Measurements from ENCODE around the gene LRRC7.
"Not testable (repeated sequence)": the region's sequence is repeated elsewhere in the genome, so short reads cannot be mapped to it uniquely, and the experiment has no call there.

LRRC7 gene

DNA sequence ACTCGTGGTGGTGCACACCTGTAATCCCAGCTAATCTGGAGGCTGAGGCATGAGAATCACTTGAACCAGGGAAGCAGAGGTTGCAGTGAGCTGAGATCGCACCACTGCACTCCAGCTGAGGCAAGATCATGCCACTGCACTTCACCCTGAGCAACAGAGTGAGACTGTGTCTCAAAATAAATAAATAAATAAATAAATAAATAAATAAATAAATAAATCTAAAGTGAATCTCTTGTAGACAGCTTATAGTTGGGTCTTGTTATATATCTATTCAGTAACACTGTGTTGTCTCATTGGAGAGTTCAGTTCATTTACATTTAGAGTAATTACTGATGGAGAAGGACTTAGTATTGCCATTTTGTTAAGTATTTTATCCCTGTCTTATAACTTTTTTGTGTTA lies 379.2 kb downstream of the LRRC7 start:
- no peak for DNase-seq (ENCODE audit: low read depth in 2 of 3, low spot score in 2 of 3)

- DNase-seq (ENCODE audit: low read depth in 2 of 3, low spot score in 2 of 3): no peak
These were observed 380.1 kb downstream of the LRRC7 start for GRCh38 chr1:69947837-69948236.

GRCh38 chr1:69952676-69953075 lies 385.0 kb downstream of the LRRC7 start:
- no peak for DNase-seq (ENCODE audit: low read depth in 2 of 3, low spot score in 2 of 3)

DNA sequence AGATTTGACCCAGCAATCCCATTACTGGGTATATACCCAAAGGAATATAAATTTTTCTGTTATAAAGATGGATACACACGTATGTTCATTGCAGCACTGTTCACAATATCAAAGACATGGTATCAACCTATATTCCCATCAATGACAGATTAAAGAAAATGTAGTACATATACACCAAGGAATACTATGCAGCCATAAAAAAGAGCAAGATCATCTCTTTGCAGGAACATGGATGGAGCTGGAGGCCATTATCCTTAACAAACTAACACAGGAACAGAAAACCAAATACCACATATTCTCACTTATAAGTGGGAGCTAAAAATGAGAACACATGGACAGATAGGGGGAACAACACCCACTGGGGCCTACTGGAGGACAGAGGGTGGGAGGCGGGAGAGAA lies 394.7 kb downstream of the LRRC7 start:
- DNase-seq (ENCODE audit: low read depth in 2 of 3, low spot score in 2 of 3): not testable (repeated sequence)

- DNase-seq (ENCODE audit: low read depth in 2 of 3, low spot score in 2 of 3): no peak
These were observed 399.6 kb downstream of the LRRC7 start for GRCh38 chr1:69967245-69967766.

DNA sequence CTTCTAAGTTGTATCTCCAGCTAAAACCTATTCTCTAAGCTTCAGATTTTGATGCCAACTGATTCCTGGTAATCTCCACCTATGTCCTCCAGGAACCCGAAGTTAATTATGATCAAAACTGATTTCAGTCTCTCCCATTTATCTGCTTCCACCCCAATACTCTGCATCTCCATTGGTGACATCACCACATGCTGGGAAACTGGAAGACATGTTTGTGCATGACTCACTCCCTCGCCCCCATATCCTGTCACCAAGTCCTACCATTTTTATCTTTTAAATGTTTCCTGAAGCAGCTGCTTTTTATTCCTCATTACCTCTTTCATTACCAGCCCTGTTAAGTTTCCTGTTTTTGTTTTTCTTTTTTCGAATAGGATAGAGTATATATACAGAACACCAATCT lies 409.2 kb downstream of the LRRC7 start:
- DNase-seq (ENCODE audit: low read depth in 2 of 3, low spot score in 2 of 3): no peak

DNA sequence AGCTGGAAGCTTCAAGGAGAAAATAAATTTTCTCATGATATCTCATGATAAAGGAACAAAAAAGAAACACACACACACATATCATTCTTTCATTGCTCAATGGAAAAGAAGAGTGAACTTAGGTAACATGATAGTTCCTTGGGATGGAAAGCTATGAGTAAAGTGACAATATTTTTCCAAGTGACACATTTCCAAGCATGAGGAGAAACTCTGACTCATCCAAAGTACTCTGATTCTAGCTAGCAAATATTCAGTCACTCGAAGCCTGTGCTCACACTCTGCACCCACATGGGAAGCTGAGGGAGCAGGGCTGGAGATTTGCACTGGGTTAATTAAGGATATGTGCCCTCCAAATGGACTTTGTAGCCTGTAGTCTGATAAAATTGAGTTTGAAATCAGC lies 415.3 kb downstream of the LRRC7 start:
- DNase-seq (ENCODE audit: low read depth in 2 of 3, low spot score in 2 of 3): no peak

- no peak for DNase-seq (ENCODE audit: low read depth in 2 of 3, low spot score in 2 of 3)
These were observed 417.7 kb downstream of the LRRC7 start for GRCh38 chr1:69985376-69985775.

GRCh38 chr1:69985901-69986439 lies 418.2 kb downstream of the LRRC7 start:
- DNase-seq (ENCODE audit: low read depth in 2 of 3, low spot score in 2 of 3): no peak

GRCh38 chr1:69987881-69988280 lies 420.2 kb downstream of the LRRC7 start:
- DNase-seq (ENCODE audit: low read depth in 2 of 3, low spot score in 2 of 3): no peak

- DNase-seq (ENCODE audit: low read depth in 2 of 3, low spot score in 2 of 3): no peak
These were observed 423.9 kb downstream of the LRRC7 start for GRCh38 chr1:69991644-69992043.

DNA sequence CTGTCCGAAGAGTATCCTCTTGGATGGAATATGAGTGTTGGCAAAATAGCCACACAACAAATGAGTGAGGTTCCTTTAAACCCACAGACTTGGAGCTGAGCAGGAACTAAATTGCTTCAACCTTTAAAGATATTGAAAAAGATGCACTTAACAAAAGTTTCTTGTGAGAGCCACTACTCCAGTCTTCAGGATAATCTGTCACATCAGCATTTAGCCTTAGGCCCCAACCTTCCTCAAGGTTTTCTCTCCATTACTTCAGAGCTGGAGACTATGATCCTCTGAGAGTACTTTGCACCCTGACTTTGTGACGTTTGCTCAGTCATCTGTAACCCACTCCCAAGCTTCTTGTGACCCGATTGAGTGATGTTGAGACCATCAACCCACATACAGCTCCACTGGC lies 424.9 kb downstream of the LRRC7 start:
- DNase-seq (ENCODE audit: low read depth in 2 of 3, low spot score in 2 of 3): no peak

- no peak for DNase-seq (ENCODE audit: low read depth in 2 of 3, low spot score in 2 of 3)
These were observed 426.1 kb downstream of the LRRC7 start for GRCh38 chr1:69993810-69994209.

DNA sequence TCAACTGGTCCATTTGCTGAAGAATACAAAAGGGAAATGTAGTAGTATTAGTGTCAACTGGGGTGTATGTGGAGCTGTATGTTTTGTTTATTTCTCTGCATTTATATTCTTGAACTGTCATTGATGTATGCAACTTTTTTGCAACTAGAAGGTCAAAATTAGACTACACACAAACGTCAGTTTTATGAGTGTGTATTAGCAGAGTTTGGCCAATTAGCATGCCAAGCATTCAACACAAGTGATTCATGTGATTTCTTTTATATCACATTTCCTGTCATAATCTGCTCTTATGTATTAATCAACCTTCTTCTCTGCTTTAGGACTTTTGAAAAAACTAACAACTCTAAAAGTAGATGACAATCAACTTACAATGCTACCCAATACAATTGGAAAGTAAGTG lies 426.5 kb downstream of the LRRC7 start:
- DNase-seq (ENCODE audit: low read depth in 2 of 3, low spot score in 2 of 3): no peak

DNA sequence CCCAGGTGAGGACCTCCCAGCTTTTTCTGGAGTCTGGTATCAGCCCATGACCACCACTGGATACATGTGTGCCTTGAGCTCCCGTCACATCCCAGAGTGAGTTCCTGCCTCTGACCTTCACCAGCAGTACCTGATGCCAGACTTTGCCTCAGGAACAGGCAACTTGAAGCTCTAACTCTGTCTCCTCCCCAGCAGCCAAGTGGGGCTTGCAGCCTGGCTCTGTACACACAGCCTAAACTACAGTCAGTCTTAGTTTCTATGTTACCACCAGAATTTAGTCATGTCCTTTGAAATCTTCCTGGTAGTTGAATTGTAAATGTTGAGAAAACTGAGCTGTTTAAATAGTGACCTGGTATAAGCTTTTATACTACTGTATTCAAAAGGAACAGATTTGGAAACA lies 431.1 kb downstream of the LRRC7 start:
- no peak for DNase-seq (ENCODE audit: low read depth in 2 of 3, low spot score in 2 of 3)

DNA sequence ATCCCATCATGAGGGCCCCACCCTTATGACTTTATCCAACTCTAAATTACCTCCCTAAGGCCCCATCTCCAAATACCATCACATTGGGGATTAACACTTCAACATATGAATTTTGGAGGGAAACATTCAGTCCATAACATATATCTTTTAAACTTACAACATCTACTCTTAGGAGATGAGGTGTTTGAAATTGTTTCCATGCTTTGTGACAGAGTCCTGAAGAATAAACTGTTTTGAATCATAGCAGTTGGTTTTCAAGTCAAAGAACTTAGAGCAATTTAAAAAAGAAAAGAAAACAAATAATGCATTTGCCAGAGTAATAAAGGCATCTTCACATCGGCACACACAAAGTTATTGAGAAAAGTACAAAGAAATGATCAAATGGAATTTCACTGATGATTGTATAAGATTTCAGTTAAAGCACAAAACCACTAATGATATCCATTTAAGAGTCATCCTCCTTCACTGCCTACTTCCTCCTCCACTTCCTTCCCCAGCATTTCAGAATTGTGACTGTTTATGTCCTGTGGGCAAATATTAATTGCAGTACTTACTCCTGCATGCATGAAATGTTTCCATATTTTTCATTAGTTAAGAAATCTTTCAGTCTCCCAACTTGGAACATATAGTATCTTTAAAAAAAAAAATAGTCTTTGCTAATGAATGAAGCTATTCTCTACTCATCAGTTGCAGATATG lies 435.6 kb downstream of the LRRC7 start:
- no peak for DNase-seq (ENCODE audit: low read depth in 2 of 3, low spot score in 2 of 3)

DNA sequence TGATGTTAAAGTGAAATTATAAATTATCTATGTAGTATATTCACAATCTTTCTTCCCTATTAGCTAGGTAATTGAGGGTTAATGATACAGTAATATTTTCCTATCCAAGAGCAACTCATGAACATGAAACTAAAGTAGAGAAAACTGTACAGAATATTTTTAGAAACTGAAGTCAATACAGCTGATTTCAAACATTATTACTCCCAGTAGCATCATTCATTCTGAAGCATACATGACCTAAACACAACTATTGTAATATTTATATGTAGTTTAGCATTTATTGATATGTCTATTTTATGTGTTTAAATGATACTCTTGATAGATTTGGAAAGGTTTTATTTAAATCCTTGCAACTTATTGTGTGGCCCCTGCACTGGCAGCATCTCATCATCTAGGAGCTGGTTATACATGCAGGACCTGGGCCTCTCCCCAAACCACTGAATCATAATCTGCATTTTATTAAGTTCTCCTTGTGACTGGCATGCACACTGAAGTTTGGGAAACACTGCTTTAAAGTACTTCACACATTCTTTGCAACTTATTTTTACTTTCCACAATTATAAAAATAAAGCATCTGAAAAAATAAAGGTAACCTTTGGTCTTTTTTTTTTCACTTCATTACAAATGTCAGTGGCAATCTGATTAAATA lies 437.8 kb downstream of the LRRC7 start:
- DNase-seq (ENCODE audit: low read depth in 2 of 3, low spot score in 2 of 3): no peak

DNA sequence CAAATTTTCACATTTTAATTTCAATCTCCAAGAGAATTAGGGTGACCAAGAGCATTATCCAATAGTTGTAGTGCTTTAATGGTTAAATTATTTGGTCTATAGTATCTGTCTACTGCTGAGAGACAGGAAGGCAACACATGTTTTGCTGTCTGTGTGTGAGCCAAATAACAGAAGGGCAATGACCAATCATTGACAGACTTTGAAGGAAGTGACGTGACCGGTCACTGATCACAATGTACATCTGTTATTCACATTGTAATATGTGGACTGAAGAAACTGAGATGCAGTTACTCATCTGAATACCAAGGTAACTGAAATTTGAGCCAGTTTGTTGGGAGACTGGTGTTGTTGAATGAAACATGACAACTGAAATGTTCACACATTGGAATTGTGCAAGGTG lies 440.9 kb downstream of the LRRC7 start:
- no peak for DNase-seq (ENCODE audit: low read depth in 2 of 3, low spot score in 2 of 3)

DNA sequence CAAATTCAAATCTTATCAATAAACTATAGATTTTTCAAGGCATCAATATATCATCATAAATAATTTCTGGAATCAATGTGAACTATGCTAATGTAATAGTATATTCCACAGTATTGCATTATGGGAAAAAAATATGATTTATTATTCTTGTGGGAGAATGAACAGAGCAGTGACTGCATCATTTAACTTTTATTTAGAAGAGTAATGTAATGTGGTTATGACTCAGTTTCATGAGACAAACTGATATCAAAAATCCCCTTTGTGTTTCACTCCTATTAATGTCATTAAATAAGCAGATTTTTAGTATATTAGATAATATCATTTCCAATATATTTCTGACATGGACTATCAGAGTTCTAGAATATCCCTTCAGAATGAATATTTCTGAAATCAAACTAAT lies 450.0 kb downstream of the LRRC7 start:
- DNase-seq (ENCODE audit: low read depth in 2 of 3, low spot score in 2 of 3): no peak

DNA sequence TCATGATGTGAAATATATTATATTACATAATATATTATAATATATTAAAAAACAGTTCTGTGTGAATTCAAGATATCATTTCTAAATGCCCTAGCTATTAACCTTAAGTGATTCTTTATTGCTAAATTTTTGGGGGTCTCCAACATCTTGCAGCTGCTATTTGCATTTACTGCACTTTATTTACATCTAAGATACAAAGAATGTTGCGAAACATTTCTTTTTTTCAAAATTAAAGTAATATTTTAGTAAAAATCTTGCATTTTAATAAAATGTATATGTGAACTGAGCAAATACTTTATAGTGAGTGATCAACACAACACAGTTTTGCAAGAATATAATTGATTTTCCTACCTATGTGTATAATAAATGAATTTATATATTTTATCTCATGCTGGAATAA lies 456.6 kb downstream of the LRRC7 start:
- no peak for DNase-seq (ENCODE audit: low read depth in 2 of 3, low spot score in 2 of 3)

- no peak for DNase-seq (ENCODE audit: low read depth in 2 of 3, low spot score in 2 of 3)
These were observed 457.3 kb downstream of the LRRC7 start for GRCh38 chr1:70025052-70025451.

- DNase-seq (ENCODE audit: low read depth in 2 of 3, low spot score in 2 of 3): no peak
These were observed 458.1 kb downstream of the LRRC7 start for GRCh38 chr1:70025846-70026245.

Measured in activated CD8-positive, alpha-beta memory T cell treated with anti-CD3 and anti-CD28 coated beads for 48 hours (primary cell).